HG03060 (cell line): ENCODE data around the gene CASP3.
"Not testable (repeated sequence)": the region's sequence is repeated elsewhere in the genome, so short reads cannot be mapped to it uniquely, and the experiment has no call there.

ENCODE experiments used
- ATAC-seq: cut with Tn5 transposase; IDR thresholded peaks from one replicate; pipeline ENCODE4 v1.9.1; 2021; ENCODE audit warnings: low read depth, moderate number of reproducible peaks; ENCODE audit not compliant: unreplicated experiment

Gene CASP3

GRCh38 chr4:184636897-184637296 is 12.3 kb downstream of the CASP3 start:
- ATAC-seq = no peak

- no peak for ATAC-seq
Measured at GRCh38 chr4:184636144-184636543, 13.1 kb downstream of the CASP3 start.

GRCh38 chr4:184635381-184635780 is 13.9 kb downstream of the CASP3 start:
- ATAC-seq = no peak

GRCh38 chr4:184632842-184633241 is 16.4 kb downstream of the CASP3 start:
- no peak for ATAC-seq

GRCh38 chr4:184628103-184628502 is 21.1 kb downstream of the CASP3 start:
- ATAC-seq = no peak

- ATAC-seq = not testable (repeated sequence)
Measured at GRCh38 chr4:184625783-184626596, 23.3 kb downstream of the CASP3 start.

GRCh38 chr4:184624972-184625554 is 24.2 kb downstream of the CASP3 start:
- no peak for ATAC-seq

- not testable (repeated sequence) for ATAC-seq
Measured at GRCh38 chr4:184624504-184624903, 24.7 kb downstream of the CASP3 start.

GRCh38 chr4:184621518-184621917 is 27.7 kb downstream of the CASP3 start:
- ATAC-seq = no peak

- ATAC-seq = no peak
Measured at GRCh38 chr4:184620212-184620867, 28.9 kb downstream of the CASP3 start.

- ATAC-seq = no peak
Measured at GRCh38 chr4:184617600-184618196, 31.5 kb downstream of the CASP3 start.

GRCh38 chr4:184616633-184617551 is 32.4 kb downstream of the CASP3 start:
- peak; percentile 73 for ATAC-seq

- ATAC-seq = not testable (repeated sequence)
Measured at GRCh38 chr4:184616168-184616567, 33.1 kb downstream of the CASP3 start.

GRCh38 chr4:184614509-184614908 is 34.7 kb downstream of the CASP3 start:
- no peak for ATAC-seq

- no peak for ATAC-seq
Measured at GRCh38 chr4:184613405-184613804, 35.8 kb downstream of the CASP3 start.

GRCh38 chr4:184612074-184612473 is 37.2 kb downstream of the CASP3 start:
- no peak for ATAC-seq

- not testable (repeated sequence) for ATAC-seq
Measured at GRCh38 chr4:184607429-184607828, 41.8 kb downstream of the CASP3 start.

GRCh38 chr4:184602857-184603256 is 46.4 kb downstream of the CASP3 start:
- not testable (repeated sequence) for ATAC-seq

GRCh38 chr4:184600982-184601381 is 48.3 kb downstream of the CASP3 start:
- not testable (repeated sequence) for ATAC-seq

- ATAC-seq = no peak
Measured at GRCh38 chr4:184599492-184600135, 49.6 kb downstream of the CASP3 start.
